KOPT-K1 (cell line): ENCODE measurements around the gene LRRC28.

Source experiments
- H3K27ac ChIP-seq: fragments of 200-600 bp; sonication (generic); 2 replicates; pipeline ENCODE4 v1.5.1; 2016; ENCODE audit warnings: antibody characterized with exemption, mild to moderate bottlenecking, low read depth, low read length; ENCODE audit not compliant: poor library complexity, severe bottlenecking
- H3K36me3 ChIP-seq: fragments of 200-600 bp; sonication (generic); 2 replicates; pipeline ENCODE4 v1.5.1; 2017; ENCODE audit warnings: antibody characterized with exemption, mild to moderate bottlenecking, low read length, moderate library complexity; ENCODE audit not compliant: insufficient read depth
- H3K9me3 ChIP-seq: fragments of 200-600 bp; sonication (generic); 2 replicates; pipeline ENCODE4 v1.5.1; 2017; ENCODE audit warnings: antibody characterized with exemption, low read length, mild to moderate bottlenecking; ENCODE audit not compliant: insufficient read depth, poor library complexity, severe bottlenecking

Gene LRRC28

DNA sequence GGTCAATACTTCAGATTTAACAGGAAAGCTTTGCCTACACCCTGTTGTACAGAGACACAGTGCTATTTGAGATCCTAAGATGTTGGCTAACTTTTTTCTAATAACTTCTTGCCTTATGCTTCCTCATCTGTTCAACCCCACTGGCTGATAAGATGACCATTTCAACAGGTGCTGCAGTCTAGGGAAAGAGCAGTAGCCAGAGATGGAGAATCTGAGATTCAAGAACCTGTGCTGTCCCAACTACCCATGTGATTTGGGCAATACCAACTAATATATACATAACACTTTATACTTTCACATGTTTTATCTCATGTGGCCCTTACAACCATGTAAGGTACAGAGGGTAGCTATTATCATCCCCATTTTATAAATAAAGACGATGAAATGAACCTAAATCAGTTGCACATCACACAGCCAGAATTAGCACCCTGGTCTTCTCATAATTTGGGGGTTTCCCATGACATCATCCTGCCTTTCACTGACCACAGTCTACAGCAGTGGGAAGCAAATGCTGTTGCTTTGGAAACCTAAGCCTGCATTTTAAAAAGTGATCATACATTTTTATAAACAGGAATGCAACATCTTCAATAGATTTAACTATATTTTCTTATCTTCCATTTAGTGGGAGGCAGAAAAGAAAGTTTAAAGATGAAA, 11.6 kb upstream of the LRRC28 start:
- Histone ChIP-seq H3K36me3 (no peaks in the 10 kb centered on the region), H3K9me3 (no peaks in the 10 kb centered on the region), H3K27ac (no peak overlapping the region)

DNA sequence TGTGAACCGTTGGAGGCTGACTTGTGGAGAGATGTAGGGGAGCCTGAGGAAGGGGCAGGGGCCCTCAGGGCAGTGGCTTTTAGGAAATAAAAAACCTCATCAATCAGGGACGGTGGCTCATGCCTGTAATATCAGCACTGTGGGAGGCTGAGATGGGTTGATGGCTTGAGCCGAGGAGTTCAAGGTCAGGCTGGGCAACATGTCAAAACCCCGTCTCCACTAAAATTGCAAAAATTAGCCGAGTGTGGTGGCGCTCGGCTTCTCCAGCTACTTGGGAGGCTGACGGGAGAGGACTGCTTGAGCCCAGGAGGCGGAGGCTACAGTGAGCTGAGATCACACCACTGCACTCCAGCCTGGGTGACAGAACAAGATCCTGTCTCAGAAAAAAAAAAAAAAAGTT, 9.5 kb upstream of the LRRC28 start:
- no peak overlapping the region for H3K27ac ChIP-seq
- H3K36me3 ChIP-seq: no peaks in the 10 kb centered on the region
- H3K9me3 ChIP-seq: no peaks in the 10 kb centered on the region

DNA sequence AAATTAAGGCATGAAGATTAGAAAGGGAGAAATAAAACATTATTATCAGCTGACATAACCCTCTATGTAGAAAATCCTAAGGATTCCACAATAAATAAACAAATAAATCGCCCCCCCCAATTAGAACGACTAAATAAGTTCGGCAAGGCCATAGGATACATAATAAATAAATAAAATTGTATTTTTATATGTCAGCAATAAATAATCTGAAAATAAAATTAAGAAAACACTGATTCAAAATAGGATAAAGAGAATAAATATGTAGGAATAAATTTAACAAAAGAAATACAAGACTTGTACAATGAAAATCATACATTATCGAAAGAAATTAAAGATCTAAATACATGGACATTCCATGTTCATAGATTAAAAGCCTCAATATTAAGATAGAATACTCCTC, 7.0 kb upstream of the LRRC28 start:
- Histone ChIP-seq H3K36me3 (no peaks in the 10 kb centered on the region), H3K9me3 (no peaks in the 10 kb centered on the region), H3K27ac (no peak overlapping the region)

DNA sequence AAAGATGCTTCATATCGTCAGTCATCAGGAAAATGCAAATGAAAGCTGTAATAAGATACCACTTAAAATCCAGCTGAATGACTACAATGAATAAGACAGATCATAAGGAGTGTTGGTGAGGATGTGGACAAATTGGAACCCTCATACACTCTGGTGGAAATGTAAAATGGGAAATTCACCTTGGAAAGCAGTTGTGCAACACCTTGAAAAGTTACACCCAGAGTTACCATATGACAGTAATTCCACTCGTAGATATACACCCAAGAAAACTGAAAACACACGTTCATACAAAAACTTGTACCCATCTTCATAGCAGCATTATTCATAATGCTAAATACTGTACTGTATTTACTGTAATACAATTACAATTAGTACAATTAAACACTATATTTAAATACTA, 4.2 kb upstream of the LRRC28 start:
- Histone ChIP-seq H3K36me3 (no peaks in the 10 kb centered on the region), H3K9me3 (no peaks in the 10 kb centered on the region), H3K27ac (no peak overlapping the region)

DNA sequence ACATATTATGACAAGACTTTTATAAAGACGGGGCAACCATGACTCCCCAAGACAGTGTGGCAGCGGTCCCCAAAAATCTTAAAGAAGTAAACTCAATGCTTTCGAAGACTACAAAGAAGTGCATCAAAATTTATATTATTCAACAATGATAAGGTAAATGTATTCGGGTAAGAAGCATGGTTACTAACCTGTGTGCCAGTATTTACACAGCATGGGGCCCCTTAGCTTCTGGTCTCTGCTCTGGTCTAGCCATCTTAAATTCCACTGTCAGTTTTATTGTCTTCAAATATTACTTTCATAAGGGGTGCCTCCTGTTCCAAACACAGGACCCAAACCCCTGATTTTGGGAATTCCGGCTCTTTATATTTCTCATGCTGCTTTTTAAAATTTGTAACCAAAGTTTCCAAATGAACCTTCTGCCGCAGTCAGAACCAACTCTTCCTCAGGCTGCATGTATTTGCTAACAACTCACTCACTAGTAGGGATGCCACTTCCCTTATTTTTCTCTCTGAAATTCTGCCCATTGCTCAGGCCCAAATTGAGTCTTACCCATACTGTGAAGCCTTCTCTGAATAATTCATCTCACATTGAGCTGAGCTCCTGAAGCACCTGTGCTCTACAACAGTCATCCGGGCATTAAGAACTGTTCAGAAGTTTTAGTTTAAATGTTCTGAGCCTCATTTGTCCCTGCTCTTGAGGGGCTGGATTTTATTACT, 3.1 kb upstream of the LRRC28 start:
- Histone ChIP-seq H3K27ac (no peak overlapping the region), H3K36me3 (no peaks in the 10 kb centered on the region), H3K9me3 (no peaks in the 10 kb centered on the region)

DNA sequence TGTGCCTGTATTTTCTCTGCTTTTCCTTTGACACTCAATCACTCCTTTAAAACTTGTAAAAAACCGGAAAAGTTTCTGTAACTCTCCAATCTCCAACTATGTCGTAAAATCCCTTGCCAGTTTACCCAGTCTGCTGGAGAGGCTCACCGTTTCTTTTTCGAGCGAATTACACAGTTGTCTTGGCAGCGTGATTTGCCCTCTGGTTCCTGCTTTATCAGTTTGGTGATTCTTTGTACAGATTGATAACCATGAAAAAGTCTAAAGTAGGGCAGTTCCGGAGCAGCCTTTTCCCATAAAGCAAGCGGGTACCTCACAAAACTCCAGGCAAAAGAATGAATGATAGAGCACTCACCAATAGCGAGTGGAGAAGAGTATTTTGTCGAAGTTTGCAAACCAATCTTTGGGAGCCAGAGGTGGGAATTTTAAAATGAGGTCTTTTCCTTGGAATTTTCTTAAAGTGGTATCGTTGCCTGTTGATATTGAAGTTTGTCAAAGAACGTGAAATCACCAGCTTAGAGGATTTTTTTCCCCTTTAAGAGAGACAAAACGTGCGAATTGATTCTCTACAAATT, 1.9 kb upstream of the LRRC28 start, which contains the start of gene TTC23:
TTC23 (minus strand) TSS at position 312 of the 572 bp plus-strand sequence. CDS start 20,869 bp downstream, outside the sequence.
- Histone ChIP-seq H3K27ac (no peak within 1 kb of the TSS), H3K36me3 (no peaks in the 10 kb centered on the region), H3K9me3 (no peaks in the 10 kb centered on the region)

DNA sequence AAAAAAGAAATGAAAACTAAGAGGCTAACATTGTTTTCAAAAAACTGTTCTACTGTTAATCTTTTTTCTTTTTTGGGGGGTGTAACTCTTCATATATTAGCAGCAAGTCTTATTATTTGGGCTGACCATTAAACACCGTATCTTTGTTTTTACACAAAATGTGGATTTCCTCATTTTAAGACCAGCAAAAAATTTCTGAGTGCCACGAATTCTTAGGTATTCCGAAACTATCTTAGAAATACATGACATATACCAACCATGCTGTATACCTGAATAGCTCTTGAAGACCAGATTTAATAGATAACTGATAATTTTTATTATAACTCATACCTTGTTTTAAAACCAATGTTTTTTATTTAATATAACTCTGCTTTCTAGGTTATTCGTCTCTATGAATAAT, 1.3 kb upstream of the LRRC28 start:
- H3K9me3 ChIP-seq: no peaks in the 10 kb centered on the region
- no peak overlapping the region for H3K27ac ChIP-seq
- H3K36me3 ChIP-seq: no peaks in the 10 kb centered on the region

DNA sequence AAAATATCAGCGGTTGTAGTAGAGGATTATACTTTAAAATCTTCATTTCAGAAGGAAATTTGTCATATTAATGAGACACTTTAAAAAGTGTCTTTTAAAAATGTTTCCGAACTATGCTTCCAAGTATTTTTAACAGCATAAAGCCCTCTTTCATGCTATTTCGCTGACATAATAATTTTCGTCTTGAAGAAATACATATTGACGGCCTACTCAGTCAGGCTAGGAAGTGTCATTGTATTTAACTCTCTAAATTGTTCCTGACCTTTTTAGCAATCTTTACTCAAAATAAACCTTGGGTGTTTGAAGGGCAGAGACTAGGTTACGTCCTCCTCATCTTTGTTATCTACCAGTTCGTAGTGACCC, 806 bp upstream of the LRRC28 start:
- Histone ChIP-seq H3K36me3 (no peaks in the 10 kb centered on the region), H3K27ac (peak overlapping the region; percentile 63), H3K9me3 (no peaks in the 10 kb centered on the region)

DNA sequence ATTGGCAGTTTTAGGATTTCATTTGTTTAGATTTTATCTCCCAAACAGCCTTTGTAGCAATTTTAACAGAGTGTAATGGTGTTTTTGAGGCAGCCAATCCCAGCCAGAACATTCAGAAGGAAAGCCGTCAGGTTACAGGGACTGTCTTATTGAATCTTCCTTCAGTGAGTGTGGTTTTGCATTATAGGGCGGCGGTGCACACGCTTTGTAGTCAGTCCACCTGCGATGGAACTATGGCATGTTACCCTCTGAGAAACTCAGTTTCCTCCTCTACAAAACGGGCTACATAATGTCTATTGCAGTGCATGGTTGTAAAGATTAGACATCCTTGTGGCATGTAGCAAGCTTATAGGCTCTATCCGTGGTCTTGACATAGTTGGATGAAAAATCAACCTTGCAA, 1.0 kb downstream of the LRRC28 start:
- Histone ChIP-seq H3K36me3 (0 out of 2 replicates have a peak, but pooled peaks cover 6% of the 10 kb centered on the region), H3K9me3 (no peaks in the 10 kb centered on the region), H3K27ac (peak overlapping the region; percentile 63)

DNA sequence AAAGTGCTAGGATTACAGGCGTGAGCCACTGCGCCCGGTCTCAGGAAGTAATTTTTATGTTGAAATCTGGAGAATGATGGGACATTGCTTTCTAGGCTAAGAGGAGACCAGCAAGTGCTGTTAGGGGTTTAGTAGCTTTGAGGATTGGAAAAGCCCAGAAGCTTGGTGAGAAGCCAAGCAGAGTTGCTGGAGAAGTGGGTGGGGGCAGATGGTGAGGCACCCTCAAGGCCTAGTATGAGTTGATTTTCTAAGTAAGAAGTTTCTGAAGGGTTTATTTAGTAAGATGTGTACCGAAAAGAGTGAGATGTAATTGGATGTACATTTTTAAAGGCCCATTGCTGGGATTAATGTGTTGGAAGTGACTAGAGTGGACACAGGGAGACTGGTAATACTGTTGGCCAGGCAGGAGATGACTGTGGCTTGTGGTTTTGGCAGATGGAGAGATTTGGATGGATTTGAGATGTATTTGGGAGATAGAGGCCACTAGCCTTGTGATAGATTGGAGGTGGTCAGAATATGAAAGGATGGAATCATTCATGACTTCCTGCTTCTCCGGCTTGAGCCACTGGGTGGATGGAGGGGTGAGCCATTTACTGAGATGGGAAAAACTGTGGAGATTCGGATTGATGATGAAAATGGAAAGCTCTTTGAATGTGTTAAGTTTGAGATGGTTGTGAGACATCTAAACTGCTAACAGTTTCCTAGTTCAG, 2.3 kb downstream of the LRRC28 start:
- Histone ChIP-seq H3K27ac (no peak overlapping the region), H3K36me3 (0 out of 2 replicates have a peak, but pooled peaks cover 10% of the 10 kb centered on the region), H3K9me3 (no peaks in the 10 kb centered on the region)

DNA sequence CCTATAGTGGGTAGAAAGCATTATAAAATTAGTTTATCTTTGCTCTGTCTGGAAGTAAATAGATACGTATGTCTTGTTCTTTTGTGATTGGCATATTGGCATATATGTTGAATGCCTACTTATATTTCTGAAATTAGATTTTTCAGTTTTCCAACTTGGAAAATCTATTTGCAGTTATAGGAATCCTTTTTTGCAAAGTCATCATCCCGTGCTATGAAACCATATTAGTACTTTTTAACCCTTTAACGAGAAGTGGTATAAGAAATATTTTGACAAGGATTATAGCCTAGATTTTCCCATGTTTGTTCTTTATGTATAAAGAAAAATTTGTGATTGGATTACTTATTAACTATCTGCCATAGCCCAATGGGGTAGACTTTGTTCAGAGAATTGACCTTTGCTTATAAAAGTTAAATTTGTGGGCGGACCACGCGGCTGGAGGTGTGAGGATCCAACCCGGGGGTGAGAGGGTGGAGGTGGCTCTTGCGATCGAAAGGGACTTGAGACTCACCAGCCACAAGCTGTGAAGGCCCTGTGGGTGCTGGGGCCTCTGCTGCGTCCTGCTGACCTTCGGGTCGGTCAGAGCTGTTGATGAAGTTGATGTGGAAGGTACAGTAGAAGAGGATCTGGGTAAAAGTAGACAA, 5.9 kb downstream of the LRRC28 start:
- Histone ChIP-seq H3K9me3 (no peaks in the 10 kb centered on the region), H3K36me3 (0 out of 2 replicates have a peak, but pooled peaks cover 10% of the 10 kb centered on the region), H3K27ac (no peak overlapping the region)

DNA sequence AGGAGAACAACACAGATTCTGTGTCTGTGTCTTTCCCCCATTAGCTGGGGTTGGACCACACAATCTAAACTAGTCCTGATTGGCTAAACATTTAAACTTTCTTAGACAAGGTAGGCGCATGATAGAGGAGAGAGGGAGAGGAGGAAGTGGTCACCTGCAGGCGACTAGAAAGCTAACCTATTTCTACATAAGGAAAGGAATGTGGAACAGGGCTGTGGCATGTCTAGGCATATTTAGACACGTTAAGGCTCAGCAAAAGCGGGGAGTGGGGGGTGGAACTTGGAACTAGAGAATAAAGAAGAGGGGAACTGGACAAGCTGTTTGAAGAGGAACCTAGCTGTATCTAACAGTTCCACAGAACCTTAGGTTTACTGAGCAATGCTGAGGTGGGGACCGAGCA, 12.8 kb downstream of the LRRC28 start:
- no peak overlapping the region for H3K27ac ChIP-seq
- H3K9me3 ChIP-seq: no peaks in the 10 kb centered on the region
- no peaks in the 10 kb centered on the region for H3K36me3 ChIP-seq

DNA sequence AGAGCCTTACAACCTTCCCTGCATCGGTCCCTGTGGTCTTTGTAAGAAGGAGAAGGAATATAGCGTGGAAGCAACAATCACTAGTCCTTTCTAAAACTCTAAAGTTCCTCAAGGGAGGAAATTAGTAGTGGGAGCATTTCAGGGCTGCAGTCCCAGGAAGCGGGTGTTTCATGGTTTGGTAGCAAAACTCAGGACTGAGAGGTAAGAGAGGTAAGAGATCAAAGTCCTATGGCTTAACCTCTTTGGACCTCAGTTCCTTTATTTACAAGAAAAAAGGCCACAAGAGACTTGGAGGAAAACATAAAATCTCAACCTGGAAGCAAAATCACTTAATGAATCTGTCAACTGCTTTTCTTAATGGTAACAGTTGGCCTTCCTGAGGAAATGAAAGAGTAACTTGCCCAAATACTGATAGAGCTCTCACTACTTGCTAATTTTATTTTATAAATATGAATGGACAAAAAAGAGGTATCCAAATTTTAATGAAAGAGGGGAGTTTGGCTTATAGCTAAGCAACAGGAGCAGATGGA, 14.3 kb downstream of the LRRC28 start:
- Histone ChIP-seq H3K27ac (no peak overlapping the region), H3K36me3 (no peaks in the 10 kb centered on the region), H3K9me3 (no peaks in the 10 kb centered on the region)

DNA sequence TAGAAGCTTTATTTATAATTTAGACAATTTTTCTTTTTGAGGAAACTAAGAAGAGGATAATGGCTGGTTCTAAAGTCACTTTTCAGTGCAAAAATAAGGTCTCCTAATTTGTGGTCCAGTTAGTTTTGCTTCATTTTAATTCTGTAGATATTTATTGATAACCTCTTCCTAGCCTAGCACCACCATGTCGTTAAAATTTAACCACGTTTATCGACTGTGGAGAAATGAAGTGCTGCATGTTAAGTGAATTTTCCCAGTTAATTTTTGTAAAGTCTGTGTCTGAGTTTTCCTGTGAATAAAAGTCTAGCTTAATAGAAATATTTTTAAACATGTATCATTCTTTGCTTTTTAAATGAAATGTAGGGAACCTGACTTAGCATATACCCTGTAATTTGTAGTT, 16.7 kb downstream of the LRRC28 start:
- Histone ChIP-seq H3K36me3 (no peaks in the 10 kb centered on the region), H3K27ac (no peak overlapping the region)

DNA sequence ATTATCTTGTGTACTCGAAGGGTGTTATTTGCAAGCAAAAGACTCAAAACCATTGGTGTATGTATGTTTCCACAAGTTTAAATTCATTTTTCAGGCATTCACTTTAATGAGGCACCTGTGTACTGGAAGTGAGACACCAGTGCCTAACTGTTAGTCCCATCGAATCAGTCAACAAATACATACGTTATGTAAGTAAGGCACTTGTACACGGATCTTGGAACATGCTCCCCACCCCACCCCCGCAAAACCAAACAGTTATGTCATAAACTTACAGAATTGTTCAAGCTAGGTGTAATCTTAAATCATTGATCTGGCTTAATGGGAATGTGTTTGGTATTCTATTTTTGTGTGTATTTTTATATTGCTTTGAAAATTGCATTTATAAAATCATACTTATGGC, 17.1 kb downstream of the LRRC28 start:
- H3K27ac ChIP-seq: no peak overlapping the region
- H3K9me3 ChIP-seq: no peaks in the 10 kb centered on the region
- H3K36me3 ChIP-seq: no peaks in the 10 kb centered on the region

More for the DNA sequence above, 16.7 kb downstream of the LRRC28 start:
- no peaks in the 10 kb centered on the region for H3K9me3 ChIP-seq
